Psoas muscle (tissue), 8 donors: ENCODE measurements around the gene MT1E. TPM values are rescaled to one million over a fixed set of nuclear protein-coding genes. Genes with fewer than 3 reads are reported as not detected.

Experiments used
- ATAC-seq, 4 donors: fragments of 200-7000 bp; cut with Tn5 transposase; one replicate each; pipeline ENCODE4 v1.9.1; 2020; ENCODE audit warnings: moderate library complexity in 3 of 4, mild to moderate bottlenecking in 2 of 4
- DNase-seq, 2 donors: peaks; one replicate each; pipeline ENCODE4 v3.0.0-alpha.2; 2020
- H3K27ac ChIP-seq: fragments of 200-600 bp; one replicate; pipeline ENCODE4 v1.8.0; 2022
- H3K27me3 ChIP-seq, 3 donors: fragments of 200-600 bp in 1 of 3; one replicate each; pipeline versions ENCODE4 v1.6.1 to v1.8.0; 2013 to 2022; ENCODE audit warnings: low read length in 2 of 3, mild to moderate bottlenecking in 2 of 3, moderate library complexity in 1 of 3; ENCODE audit not compliant: insufficient read depth in 3 of 3
- H3K36me3 ChIP-seq, 2 donors: fragments of 200-600 bp in 1 of 2; one replicate each; pipeline versions ENCODE4 v1.6.1 to v1.8.0; 2013 to 2022; ENCODE audit warnings: low read depth in 1 of 2, mild to moderate bottlenecking in 1 of 2, moderate library complexity in 1 of 2; ENCODE audit not compliant: insufficient read depth in 1 of 2
- H3K4me1 ChIP-seq: fragments of 200-600 bp; one replicate; pipeline ENCODE4 v1.8.0; 2022
- H3K4me3 ChIP-seq: fragments of 200-600 bp; one replicate; pipeline ENCODE4 v1.8.0; 2022; ENCODE audit warnings: mild to moderate bottlenecking
- H3K9me3 ChIP-seq: fragments of 200-600 bp; one replicate; pipeline ENCODE4 v1.8.0; 2022
- WGBS, 3 donors: extraction: QIAGEN DNeasy Blood & Tissue Kit; methylation state at CpG; one replicate each; pipeline versions ENCODE4 v1.1.6 to v1.1.7; 2013; 5-methylcytosine and 5-hydroxymethylcytosine counted together
- intact Hi-C, 2 donors: fragments of 100-400 bp; cut with DNase I; formaldehyde crosslinking; loops; one replicate each; pipeline versions ENCODE4 v1.11.0 to v1.14.2; 2022
- polyA plus RNA-seq, 3 donors: library from polyadenylated mRNA; stranded (reverse); fragments of 200-250 nt; gene quantifications; one replicate each; pipeline ENCODE4 v1.2.3, GENCODE V29; 2013
- total RNA-seq, 4 donors: library from RNA; stranded (reverse); fragmentation: NEBNext Ultra II Directional in 2 of 4; extraction: Animal tissue kit (Norgen Biotek cat#: 25700) in 2 of 4; gene quantifications; one replicate each; pipeline versions ENCODE4 v1.2.1 to v1.2.4, GENCODE V29; 2021 to 2023
- TF ChIP-seq, protein P1 (sequence below): fragments of 200-600 bp; IDR thresholded peaks from one replicate; pipeline ENCODE4 v1.8.0; 2022; ENCODE audit warnings: antibody characterized with exemption
- donor health status: healthy with polysubstance abuse.
- donor health status: DM: no; HTN: no; CAD: no; lungs with moderate emphysema.
- donor health status: Bipolar disorder and iron deficiency.
- donor health status: healthy.
- donor health status: DM: yes; HTN: yes; CAD: no.
- donor health status: DM: no; HTN: no; CAD: no.
- donor health status: DM: no; HTN: no; CAD: no.
- donor health status: DM: yes; HTN: yes; CAD: no.

MT1E gene
- total and polyA plus RNA-seq, 7 donors, result 44.1 to 669 (median 452) TPM

DNA sequence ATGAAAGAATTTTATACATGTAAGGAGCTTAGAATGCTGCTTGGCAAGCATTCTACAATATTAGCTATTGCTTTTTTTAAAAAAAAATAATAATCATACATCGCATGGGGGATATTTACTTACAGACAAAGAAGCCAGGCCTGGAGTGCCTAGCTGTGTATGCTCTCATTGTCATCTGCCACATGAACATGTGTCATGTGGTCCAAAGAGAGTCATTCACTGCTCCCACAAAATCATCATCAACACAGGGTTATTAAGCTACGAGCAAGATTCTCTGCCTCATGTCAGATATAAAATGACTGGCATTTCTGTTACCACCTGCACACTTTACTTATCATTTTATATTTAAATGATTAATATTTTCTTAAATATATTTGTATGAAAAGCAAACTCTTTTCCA lies 1.9 kb upstream of the MT1E start:
- no peak overlapping the region for H3K27ac ChIP-seq
- ATAC-seq, result no peak
- H3K27me3 ChIP-seq, result no peaks in the 10 kb centered on the region
- H3K4me1 ChIP-seq, result peaks cover 23% of the 10 kb centered on the region
- intact Hi-C loops, result no loop called here
- no peak overlapping the region for H3K4me3 ChIP-seq
- H3K9me3 ChIP-seq, result no peaks in the 10 kb centered on the region
- WGBS, 3 donors, result 92 to 94% (median 93%) methylated on average over 2 of the region's 2 CpGs
- H3K36me3 ChIP-seq, result no peaks in the 10 kb centered on the region
- TF ChIP-seq, protein P1, sequence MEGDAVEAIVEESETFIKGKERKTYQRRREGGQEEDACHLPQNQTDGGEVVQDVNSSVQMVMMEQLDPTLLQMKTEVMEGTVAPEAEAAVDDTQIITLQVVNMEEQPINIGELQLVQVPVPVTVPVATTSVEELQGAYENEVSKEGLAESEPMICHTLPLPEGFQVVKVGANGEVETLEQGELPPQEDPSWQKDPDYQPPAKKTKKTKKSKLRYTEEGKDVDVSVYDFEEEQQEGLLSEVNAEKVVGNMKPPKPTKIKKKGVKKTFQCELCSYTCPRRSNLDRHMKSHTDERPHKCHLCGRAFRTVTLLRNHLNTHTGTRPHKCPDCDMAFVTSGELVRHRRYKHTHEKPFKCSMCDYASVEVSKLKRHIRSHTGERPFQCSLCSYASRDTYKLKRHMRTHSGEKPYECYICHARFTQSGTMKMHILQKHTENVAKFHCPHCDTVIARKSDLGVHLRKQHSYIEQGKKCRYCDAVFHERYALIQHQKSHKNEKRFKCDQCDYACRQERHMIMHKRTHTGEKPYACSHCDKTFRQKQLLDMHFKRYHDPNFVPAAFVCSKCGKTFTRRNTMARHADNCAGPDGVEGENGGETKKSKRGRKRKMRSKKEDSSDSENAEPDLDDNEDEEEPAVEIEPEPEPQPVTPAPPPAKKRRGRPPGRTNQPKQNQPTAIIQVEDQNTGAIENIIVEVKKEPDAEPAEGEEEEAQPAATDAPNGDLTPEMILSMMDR, result no peak
- DNase-seq, result no peak

DNA sequence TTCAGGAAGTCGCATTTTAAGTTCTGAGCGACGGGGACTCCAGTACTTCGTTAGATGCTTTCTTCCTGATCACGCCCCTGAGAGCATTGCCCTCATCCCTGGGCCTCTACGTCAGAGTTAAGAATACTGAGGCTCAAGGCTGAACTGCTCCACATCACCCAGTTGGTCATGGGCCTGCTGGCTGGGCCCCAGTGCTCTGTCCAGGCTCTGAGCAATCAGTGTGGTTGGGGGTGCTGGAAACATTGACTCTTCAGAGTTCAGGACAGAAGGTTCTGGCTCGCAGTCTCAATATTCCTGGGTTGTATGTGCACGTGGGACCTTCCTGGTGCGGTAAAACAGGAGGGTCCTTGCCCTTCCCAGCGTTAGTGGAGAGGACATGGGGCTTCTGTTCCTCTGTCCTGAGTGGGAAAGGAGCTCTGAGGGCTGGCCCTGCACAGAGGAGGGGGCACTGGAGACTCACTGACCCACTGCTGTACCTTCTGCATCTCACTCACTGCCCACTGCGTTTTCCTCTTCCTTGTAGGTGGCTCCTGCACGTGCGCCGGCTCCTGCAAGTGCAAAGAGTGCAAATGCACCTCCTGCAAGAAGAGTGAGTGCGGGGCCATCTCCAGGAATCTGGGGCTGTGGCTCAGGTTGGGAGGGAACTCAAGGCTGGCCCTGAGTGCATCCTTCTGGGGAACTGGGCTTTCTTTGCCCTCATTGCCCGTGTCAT lies 518 bp downstream of the MT1E start:
- Histone ChIP-seq H3K4me1 (peaks cover 33% of the 10 kb centered on the region), H3K36me3 (no peaks in the 10 kb centered on the region), H3K9me3 (no peaks in the 10 kb centered on the region), H3K4me3 (peak overlapping the region; percentile 85), H3K27ac (peak overlapping the region; percentile 97), H3K27me3 (no peaks in the 10 kb centered on the region)
- intact Hi-C loops, result no loop called here
- ATAC-seq (peak; percentile 62 to 82 (median 78)), DNase-seq (peak; percentile 80 to 91)
- 18 to 23% (median 21%) methylated on average over 13 to 16 of the region's 16 CpGs for WGBS, 3 donors
- TF ChIP-seq, protein P1, result no peak

DNA sequence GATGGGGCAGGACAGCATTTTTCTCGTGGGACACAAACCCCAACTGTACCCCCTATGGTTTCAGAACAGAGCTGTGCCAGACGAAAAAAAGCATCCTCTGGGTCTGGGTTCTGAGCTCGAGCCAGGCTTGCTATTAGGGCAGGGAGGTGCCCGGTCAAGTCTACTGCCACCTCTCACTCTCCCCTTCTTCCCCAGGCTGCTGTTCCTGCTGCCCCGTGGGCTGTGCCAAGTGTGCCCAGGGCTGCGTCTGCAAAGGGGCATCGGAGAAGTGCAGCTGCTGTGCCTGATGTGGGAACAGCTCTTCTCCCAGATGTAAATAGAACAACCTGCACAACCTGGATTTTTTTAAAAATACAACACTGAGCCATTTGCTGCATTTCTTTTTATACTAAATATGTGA lies 1.1 kb downstream of the MT1E start:
- intact Hi-C loops, result no loop called here
- Histone ChIP-seq H3K27ac (peak overlapping the region; percentile 97), H3K4me1 (peaks cover 33% of the 10 kb centered on the region), H3K27me3 (no peaks in the 10 kb centered on the region), H3K9me3 (no peaks in the 10 kb centered on the region), H3K4me3 (peak overlapping the region; percentile 85), H3K36me3 (no peaks in the 10 kb centered on the region)
- ATAC-seq (peak in 3 of 4 donors; percentile 12 to 22 (median 15)), DNase-seq (no peak)
- 36 to 49% (median 36%) methylated on average over 7 of the region's 7 CpGs for whole genome bisulfite sequencing, 3 donors
- TF ChIP-seq, protein P1, result no peak

DNA sequence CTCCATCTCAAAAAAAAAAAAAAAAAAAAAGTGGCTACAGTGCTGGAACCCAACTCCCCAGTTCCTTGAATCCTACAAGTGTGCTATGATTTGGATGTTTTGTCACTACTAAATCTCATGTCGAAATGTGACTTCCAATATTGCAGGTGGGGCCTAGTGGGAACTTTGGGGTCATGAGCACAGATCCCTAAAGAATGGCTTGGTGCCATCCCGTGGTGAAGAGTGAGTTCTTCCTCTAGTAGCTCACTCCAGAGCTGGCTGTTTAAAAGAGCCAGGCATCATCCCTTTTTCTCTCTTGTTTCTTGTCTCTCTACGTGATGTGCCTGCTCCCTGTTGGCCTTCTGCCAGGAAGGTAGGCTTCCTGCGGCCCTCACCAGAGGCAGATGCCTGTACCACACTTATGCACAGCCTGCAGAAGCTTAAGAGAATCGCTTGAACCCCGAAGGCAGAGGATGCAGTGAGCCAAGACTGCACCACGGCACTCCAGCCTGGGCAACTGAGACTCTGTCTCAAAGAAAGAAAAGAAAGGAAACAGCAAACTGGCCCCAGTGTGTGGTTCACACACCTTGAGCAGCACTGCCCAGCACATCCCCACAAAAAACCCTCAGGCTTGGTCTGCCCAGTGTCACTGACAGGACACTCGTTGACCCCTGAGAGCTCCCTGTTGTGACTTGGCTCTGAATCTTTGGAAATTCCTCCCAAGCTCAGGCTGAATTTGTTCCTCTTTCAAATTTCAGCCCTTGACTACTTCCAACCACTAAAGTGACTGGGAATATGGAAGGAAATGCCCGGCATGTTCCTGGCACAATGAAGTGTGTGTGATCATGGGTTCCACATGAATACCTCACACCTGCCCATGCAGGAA lies 3.1 kb downstream of the MT1E start:
- no peak for DNase-seq
- H3K4me3 ChIP-seq, result no peak overlapping the region
- H3K27me3 ChIP-seq, result no peaks in the 10 kb centered on the region
- WGBS, 3 donors, result 49 to 62% (median 52%) methylated on average over 9 of the region's 9 CpGs
- intact Hi-C loops, result loop anchor here in 1 of 2 donors (2.0 kb wide), 1 partner anchor 50 kb away; no protein-coding TSS in a partner anchor
- no peak for ATAC-seq
- TF ChIP-seq, protein P1, result no peak
- no peaks in the 10 kb centered on the region for H3K9me3 ChIP-seq
- H3K36me3 ChIP-seq, result no peaks in the 10 kb centered on the region
- peak overlapping the region; percentile 97 for H3K27ac ChIP-seq
- peaks cover 33% of the 10 kb centered on the region for H3K4me1 ChIP-seq
